GM19395 (cell line): ENCODE measurements around the gene WDFY3.

Source experiments
- ATAC-seq: cut with Tn5 transposase; IDR thresholded peaks from one replicate; pipeline ENCODE4 v1.9.1; 2021; ENCODE audit warnings: mild to moderate bottlenecking, moderate library complexity; ENCODE audit not compliant: unreplicated experiment

Gene WDFY3

DNA sequence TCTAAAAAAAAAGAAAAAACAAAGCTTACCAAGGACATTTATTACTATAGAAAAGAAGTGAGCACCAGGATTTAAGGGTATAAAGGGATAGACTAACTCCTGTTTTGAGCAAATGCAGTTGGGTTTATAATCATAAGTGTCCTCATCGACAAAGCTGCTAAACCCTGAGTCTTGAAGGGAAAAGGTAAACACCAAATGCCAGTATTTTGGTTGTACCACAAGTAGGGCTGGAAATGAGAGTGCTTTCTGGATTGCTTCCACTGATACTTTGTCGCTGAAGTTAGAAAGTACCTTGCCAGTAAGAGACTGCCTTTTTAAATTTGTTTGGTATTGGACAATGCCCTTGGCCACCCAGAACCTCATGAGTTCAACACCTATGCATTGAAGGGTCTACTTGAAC, 53.7 kb downstream of the WDFY3 start:
- ATAC-seq: no peak

GRCh38 chr4:84908876-84909275, 57.6 kb downstream of the WDFY3 start:
- ATAC-seq: no peak

DNA sequence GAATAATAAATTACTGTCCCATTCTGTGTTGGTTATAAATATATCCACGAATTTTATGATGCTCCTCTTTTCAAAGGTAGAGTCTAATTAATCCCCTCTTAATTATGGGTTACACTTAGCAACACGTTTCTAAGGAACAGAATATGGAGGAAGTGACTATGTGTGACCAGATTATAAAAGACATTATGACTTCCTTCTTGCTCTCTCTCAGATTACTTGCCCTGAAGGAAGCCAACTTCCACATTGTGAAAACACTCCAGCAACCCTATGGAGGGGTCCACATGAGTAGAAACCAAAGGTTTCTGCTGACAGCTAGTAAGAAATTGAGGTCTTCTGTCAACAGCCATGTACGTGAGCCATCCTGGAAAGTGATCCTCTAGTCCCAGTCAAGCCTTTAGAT, 59.3 kb downstream of the WDFY3 start:
- ATAC-seq: no peak

DNA sequence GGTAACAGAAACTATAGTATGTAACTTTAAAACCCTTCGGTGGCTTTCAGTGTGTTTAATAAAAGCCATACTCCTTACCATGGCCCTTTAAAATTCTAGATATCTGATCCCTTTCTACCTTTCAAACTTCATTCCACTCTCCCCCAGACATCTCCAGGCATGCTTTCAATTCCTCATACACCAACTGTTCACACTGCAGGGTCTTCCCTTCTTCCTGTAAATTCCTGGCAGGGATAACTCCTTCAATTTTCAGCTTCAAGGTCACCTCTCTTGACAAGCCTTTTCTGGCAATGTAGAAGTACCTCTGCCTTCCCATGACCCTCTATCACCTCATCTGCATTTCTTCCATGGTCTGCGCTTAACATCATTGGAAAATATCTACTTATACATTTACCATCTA, 60.8 kb downstream of the WDFY3 start:
- ATAC-seq: no peak

DNA sequence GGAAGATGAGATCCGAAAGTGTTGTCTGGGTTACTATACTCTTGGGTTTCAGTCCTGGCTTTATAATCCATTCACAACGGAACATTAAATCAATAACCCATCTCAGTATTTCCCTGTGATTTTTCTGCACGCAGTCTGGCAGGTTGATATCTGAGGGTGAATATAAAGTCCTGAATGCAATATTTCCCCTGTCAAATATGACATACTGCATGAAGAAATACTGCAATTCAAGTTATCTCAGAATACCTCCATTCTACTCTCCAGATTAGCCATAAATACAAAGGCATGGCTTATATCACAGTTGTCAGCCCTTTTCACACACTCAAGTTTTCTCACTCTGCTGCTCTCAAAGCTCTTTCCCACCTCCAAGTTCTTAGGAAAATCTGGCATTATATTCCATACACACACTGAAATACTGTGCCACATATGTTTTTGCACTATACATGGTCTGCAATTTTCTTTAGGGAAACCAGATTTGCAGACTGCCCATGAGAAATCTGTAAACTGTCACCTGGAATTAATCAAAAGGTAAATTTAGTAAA, 64.7 kb downstream of the WDFY3 start:
- no peak for ATAC-seq

DNA sequence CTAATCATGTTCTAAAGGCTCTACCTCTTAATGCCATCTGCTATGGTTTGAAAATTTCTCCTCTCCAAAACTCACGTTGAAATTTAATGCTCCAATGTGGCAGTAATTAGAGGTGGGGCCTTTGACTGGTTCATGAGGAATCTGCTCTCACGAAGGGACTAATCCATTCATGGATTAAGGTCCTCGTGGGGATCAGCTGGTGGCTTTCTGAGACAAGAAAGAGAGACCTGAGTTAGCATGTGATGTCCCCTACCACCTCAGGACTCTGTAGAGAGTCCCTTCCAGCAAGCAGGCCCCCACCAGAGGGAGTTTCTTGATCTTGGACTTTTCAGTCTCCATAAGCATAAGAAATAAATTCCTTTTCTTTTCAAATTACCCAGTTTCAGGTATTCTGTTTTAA, 65.3 kb downstream of the WDFY3 start:
- ATAC-seq: no peak

- no peak for ATAC-seq
Observed at GRCh38 chr4:84899616-84900015, 66.9 kb downstream of the WDFY3 start.

DNA sequence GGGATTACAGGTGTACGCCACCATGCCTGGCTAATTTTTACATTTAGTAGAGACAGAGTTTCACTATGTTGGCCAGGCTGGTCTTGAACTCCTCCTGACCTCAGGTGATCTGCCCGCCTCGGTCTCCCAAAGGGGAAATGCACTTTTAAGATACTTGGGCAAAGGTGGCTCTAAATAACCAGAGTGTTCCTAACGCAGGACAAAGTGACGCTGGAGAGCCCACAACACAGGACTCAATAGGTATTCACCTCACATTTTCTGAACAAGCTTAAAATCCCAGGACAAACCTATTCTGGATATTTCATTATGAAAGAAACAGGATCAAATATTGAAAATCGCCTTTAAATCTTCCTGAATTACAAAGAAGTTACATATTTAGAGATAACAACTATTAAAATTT, 69.0 kb downstream of the WDFY3 start:
- no peak for ATAC-seq

- no peak for ATAC-seq
Observed at GRCh38 chr4:84895283-84895682, 71.2 kb downstream of the WDFY3 start.

DNA sequence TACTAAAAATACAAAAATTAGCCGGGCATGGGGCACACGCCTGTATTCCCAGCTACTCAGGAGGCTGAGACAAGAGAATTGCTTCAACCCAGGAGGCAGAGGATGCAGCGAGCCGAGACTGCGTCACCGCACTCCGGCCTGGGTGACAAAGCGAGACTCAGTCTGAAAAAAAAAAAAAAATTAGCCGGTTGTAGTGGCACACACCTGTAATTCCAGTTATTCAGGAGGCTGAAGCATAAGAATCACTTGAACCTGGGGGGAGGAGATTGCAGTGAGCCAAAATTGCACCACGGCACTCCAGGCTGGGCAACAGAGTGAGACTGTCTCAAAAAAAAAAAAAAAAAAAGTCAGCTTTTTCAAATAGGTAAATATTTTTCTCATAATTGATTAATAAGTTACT, 71.9 kb downstream of the WDFY3 start:
- no peak for ATAC-seq

DNA sequence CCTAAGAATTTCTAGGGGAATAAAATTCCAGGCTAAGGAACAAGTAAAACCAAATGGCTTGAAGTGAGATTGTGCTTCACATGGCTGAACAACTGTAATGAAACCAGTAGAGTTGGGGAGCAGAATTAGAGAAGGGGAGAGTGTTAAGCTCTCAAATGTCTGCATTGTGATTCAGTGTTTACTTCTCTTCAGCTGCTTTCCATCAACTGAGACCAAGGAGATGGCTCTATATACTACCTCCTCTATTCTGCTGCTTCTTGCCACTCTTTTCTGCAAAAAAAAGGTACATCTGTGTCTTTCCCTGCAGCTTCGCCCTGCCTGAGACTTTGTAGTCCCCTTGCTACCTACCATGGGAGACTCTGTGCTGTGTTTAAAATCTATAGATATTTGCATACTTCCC, 73.5 kb downstream of the WDFY3 start:
- no peak for ATAC-seq

GRCh38 chr4:84887824-84888223, 78.7 kb downstream of the WDFY3 start:
- ATAC-seq: no peak

DNA sequence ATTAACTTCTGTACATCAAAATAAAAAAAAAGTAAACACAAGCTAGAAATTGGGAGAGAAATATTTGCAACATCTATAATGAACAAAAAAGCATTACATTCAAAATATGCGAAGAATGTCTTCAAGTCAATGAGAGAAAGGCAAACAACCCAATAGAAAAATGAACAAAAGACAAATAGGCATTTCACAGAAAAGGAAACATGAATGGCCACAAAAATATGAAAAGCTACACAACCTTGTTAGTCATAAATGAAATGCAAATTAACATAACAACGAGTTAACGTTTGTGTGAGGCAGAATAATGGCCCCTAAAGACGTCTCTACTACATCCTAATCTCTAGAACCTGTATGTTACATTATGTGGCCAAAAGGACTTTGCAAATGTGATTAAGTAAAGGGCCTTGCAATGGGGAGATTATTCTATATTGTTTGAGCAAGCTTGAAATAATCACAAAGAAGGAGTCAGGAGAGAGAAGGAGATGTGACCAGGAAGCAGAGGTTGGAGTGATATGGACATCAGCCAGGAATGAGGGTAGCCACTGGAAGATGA, 86.8 kb downstream of the WDFY3 start:
- ATAC-seq: no peak

DNA sequence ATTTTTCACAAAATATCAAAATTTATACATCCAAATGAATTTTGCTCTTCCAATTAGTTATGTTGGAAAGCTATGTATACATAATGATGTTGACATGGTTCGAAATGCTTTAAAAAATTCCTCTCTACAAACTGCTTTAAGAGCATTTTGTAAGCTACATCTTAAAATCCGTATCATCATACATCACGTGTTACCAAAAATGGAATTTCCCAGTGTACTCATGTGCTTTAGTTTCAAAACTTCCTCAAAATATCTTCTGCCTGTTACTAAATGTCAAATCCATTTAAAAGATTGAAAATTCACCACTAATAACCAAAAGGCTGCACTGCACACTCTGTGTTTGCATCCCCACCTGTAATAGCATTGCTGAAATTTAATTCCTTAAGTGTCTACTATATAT, 87.9 kb downstream of the WDFY3 start:
- ATAC-seq: no peak

- no peak for ATAC-seq
Observed at GRCh38 chr4:84878090-84878489, 88.4 kb downstream of the WDFY3 start.

DNA sequence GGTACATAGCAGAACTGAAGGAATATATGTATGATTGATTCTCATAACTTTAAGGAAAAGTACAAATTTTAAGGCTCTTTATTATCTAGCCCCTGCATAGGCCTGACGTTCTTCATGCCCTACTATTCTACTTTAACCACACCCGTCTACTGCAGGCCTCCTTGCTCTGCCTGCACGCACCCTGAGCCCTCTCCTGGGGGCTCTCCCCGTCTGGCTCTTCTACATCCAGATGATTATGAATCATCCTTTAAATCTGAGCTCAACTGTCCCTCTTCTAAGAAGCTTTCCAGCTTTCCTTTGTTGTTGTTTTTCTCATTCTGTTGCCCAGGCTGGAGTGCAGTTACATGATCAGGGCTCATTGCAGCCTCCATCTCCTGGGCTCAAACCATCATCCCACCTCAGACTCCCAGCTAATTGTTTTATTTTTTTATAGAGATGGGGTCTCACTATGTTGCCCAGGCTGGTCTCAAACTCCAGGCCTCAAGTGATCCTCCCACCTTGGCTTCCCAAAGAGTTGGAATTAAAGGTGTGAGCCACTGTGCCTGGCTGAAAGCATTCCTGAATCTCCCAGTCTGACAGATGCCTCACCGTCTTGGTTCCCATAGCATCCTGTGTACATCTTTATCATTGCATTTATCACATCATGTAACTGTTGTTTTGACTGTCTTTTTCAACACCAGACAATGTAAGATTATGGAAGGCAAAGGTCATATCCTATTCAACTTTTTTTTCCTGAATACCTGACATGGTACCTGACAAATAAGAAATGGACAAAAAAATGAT, 89.2 kb downstream of the WDFY3 start:
- ATAC-seq: no peak

- ATAC-seq: no peak
Observed at GRCh38 chr4:84875636-84876371, 90.7 kb downstream of the WDFY3 start.

GRCh38 chr4:84874619-84875018, 91.9 kb downstream of the WDFY3 start:
- no peak for ATAC-seq

DNA sequence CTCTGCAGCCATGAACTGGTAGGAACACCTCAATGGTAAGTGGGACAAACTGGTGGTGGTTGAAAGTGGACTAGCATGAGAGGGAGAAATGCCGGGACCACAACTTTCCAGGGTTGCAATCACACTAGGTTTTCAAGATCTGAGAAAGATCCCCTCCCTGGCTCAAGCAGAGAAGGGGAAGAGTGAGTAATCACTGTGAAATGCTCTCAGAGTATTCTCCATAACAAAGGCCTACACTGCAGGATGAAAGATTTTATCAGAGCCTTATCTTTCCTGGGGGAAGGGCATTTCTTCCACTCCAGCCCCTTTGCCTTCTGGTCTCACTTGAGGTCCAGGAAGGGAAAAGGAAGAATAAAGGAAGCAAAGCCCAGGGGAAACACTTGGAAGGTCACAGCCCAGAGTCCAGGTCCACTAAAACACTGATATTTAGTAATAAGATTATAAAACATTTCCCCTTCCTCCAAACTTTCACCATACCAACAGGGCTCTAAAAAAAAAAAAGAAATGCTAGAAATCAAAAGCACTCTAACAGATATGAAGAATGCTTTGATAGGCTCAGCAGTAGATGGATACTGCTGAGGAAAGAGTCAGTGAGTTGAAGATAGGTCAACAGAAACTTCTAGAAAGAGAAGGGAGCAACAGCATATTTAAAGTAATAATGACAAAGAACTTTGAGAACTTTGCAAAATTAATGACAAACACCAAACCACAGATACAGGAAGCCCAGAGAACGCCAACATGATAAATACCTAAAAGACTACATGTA, 95.9 kb downstream of the WDFY3 start:
- ATAC-seq: no peak

DNA sequence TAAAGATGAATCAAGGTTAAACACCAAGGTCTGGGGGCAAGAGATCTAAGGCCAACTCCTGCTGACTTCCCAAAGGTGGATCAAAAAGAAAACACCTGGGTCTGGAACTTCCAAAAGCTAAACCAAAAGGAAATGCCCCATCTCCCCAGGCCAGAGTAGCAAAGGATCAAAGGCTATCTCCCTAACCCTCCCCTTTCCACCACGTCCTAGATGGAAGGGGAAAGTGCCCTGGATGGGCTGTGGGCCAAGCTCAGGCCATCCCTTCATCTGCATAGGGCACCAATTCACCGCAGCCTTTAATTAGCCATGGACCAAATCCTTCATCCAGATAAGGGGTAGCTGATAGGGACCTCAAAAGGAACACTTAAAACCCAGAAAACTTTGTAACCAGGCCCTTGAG, 100.2 kb downstream of the WDFY3 start:
- ATAC-seq: no peak

DNA sequence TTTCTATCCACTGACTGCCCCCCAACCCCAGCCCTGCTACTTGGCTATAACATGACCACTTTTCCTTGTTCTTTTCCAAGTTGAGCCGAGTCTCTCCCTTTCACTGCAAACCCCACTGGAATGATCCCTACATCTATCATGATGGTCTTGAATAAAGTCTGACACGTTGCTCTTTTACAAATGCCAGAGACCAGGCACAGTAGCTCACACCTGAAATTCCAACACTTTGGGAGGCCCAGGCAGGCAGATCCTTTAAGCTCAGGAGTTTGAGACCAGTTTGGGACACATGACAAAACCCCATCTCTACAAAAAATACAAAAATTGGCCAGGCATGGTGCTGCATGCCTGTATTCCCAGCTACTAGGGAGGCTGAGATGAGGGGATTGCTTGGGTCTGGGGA, 100.9 kb downstream of the WDFY3 start:
- no peak for ATAC-seq
